GM21447 (cell line): ENCODE data around the gene CENPB.
"Not testable (repeated sequence)": the region's sequence is repeated elsewhere in the genome, so short reads cannot be mapped to it uniquely, and the experiment has no call there.

Source experiments
- ATAC-seq: cut with Tn5 transposase; IDR thresholded peaks from one replicate; pipeline ENCODE4 v1.9.1; 2021; ENCODE audit not compliant: unreplicated experiment

CENPB gene

GRCh38 chr20:3794168-3794567 is 7.6 kb upstream of the CENPB start:
- ATAC-seq, result not testable (repeated sequence)

GRCh38 chr20:3789201-3789600 is 2.7 kb upstream of the CENPB start:
- not testable (repeated sequence) for ATAC-seq

- no peak for ATAC-seq
Observed at GRCh38 chr20:3788685-3789155, 2.2 kb upstream of the CENPB start.

GRCh38 chr20:3787324-3788014 is 929 bp upstream of the CENPB start:
- no peak for ATAC-seq

GRCh38 chr20:3786126-3786484 is 435 bp downstream of the CENPB start:
- peak; percentile 27 for ATAC-seq

- no peak for ATAC-seq
Observed at GRCh38 chr20:3785240-3786125, 1.1 kb downstream of the CENPB start.

GRCh38 chr20:3784863-3785239 is 1.7 kb downstream of the CENPB start:
- ATAC-seq, result no peak

- no peak for ATAC-seq
Observed at GRCh38 chr20:3784216-3784853, 2.2 kb downstream of the CENPB start.

GRCh38 chr20:3783511-3784195 is 2.9 kb downstream of the CENPB start:
- no peak for ATAC-seq

GRCh38 chr20:3783068-3783489 is 3.5 kb downstream of the CENPB start:
- ATAC-seq, result no peak

GRCh38 chr20:3782597-3782996 is 3.9 kb downstream of the CENPB start:
- ATAC-seq, result no peak

GRCh38 chr20:3781153-3781910 is 5.2 kb downstream of the CENPB start, which contains the start of gene SPEF1:
SPEF1 (minus strand) TSS chr20:3781448; CDS start chr20:3781287, 161 bp downstream.
- peak; percentile 74 for ATAC-seq

GRCh38 chr20:3778976-3779375 is 7.6 kb downstream of the CENPB start:
- no peak for ATAC-seq

- no peak for ATAC-seq
Observed at GRCh38 chr20:3777716-3778629, 8.6 kb downstream of the CENPB start.

GRCh38 chr20:3777381-3777715 is 9.2 kb downstream of the CENPB start:
- no peak for ATAC-seq

GRCh38 chr20:3775457-3776108 is 11.0 kb downstream of the CENPB start:
- ATAC-seq, result no peak

- ATAC-seq, result no peak
Observed at GRCh38 chr20:3771552-3772058, 14.9 kb downstream of the CENPB start.

GRCh38 chr20:3768342-3769130 is 18.0 kb downstream of the CENPB start:
- ATAC-seq, result peak; percentile 37
